C4-2B (cell line): ENCODE measurements around the gene METAP1D.

Experiments
- H3K27ac ChIP-seq: fragments of 450-650 bp; 2 replicates; pipeline ENCODE4 v1.5.1; 2017
- ZFX ChIP-seq: fragments of 450-650 bp; IDR thresholded peaks from 2 replicates; pipeline ENCODE4 v1.6.1; 2017
- TF ChIP-seq, protein P1 (sequence below): fragments of 450-650 bp; conservative IDR thresholded peaks from 2 replicates; pipeline ENCODE4 v1.5.1; 2017; ENCODE audit warnings: mild to moderate bottlenecking

The METAP1D gene

DNA sequence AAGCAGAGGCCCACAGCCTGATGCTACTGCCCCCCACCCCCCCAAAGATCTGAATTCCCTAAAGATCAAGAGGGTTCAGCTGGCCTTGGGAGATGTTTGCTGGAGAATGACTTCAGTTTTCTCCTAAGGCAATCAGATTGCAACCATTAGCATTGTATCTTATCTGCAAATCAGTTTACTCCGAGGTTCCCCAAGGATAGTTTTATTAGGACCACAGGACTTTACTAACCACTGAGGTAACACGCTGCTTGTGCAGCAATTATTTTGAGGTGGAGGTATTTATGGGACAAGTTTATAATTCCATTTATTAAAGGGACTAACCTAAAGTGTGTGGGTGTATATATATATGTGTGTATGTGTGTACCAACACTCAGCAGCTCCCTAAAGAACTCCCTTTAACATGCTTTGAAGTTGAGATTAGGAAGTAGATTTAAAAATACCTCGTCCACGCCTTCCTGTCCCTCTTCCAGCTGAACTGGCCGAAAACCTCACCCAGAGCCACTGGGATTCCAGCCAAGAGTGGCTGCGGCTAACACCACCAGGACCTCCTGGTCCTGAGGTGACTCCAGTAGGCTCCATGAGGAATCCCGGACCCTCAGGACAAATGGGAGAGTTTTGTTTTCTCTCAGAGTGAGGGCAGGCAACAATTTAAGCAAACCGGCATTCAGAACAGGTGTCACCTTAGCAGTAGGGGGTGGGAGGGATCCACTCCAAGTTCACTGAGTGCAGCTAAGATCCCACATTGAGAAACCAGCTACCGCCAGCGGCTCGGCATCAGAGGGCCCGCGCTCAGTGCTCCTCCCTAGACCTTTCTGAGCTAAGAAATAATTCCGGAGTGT is 82.6 kb downstream of the METAP1D start:
- TF ChIP-seq, protein P1, sequence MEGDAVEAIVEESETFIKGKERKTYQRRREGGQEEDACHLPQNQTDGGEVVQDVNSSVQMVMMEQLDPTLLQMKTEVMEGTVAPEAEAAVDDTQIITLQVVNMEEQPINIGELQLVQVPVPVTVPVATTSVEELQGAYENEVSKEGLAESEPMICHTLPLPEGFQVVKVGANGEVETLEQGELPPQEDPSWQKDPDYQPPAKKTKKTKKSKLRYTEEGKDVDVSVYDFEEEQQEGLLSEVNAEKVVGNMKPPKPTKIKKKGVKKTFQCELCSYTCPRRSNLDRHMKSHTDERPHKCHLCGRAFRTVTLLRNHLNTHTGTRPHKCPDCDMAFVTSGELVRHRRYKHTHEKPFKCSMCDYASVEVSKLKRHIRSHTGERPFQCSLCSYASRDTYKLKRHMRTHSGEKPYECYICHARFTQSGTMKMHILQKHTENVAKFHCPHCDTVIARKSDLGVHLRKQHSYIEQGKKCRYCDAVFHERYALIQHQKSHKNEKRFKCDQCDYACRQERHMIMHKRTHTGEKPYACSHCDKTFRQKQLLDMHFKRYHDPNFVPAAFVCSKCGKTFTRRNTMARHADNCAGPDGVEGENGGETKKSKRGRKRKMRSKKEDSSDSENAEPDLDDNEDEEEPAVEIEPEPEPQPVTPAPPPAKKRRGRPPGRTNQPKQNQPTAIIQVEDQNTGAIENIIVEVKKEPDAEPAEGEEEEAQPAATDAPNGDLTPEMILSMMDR, result no peak
- TF ChIP-seq ZFX, result no peak
- no peak overlapping the region for H3K27ac ChIP-seq

DNA sequence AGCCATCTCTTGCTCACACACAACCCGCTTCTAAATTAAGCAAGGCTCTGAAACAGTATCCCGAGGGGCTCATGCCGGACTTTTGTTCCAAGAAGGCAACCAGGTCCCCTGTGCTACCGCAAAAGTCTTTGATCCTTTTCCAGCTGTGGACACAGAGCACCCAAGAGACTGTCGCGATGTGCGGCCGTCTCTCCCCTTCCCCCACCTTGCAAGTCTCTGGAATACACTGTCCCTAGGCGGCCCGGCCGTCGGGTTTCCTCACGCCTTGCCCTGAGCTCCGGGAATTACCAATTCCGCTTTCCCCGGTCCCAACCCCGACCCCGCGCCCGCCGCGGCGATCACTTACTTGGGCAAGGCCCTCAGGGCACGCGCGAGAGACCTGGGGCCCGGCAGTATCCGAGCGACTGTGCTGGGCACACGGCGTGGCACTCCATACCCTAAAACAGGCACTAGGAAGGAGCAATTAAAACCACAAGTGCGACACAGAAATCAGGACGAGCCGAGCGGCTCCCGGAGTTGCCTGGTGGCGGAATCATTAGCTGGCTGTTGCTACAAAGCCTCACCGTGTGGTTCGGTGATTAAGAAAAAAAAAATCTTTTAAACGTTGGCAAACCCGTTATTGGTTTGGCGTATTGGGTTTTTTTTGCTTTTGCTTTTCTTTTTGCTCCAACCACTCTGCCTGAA is 83.3 kb downstream of the METAP1D start:
- no peak for TF ChIP-seq ZFX
- no peak overlapping the region; the same call in 1 of the 2 replicates for H3K27ac ChIP-seq

DNA sequence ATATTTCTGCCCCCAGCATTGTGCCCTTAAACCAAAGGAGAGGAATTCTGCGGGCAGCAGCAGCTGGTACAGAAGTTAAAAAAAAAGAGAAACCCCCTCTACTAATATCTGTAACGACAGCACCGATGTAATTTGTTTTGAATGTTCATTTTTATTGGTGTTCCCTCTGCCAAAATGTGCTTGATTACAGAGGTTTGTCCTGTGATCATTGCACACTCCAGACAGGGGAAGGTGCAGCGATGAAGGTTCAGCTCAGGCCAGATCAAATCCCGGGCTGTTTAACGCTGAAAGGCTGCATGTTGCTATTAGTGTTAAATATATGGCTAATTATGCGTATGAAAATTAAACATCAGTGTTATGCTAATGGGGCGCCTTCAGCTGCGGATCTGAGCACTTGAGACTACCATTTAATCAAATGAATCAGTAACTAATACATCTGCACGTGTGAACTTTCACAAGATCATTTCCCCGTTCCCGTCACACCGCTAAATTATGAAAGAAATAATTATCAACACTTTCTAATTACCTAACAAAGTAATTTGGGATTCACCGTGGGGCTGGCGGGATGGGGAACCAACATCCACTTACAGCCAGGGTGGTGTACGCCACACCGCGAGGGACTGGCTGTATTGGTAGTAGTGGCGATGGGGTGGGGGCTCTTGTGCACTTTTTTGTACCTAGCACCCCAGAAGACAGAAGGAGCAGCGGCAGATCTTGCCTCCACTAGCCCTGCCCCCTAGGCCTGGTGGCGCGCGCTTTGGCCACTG is 84.1 kb downstream of the METAP1D start:
- H3K27ac ChIP-seq, result peak overlapping the region; percentile 96

DNA sequence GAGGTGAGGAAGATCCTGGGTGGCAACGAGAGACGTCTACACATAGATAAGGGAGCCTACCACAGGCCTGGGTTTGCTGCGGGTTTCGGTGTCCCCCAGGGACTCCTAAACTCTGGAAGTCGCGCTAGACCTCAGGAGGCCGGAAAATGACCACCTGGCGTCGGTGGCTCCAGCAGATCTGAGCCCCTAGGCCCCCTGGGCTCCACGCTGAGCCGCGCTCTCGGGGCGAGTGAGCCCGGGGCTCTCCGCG is 84.6 kb downstream of the METAP1D start:
- H3K27ac ChIP-seq, result peak overlapping the region; percentile 96
- TF ChIP-seq, protein P1, result no peak
- no peak for TF ChIP-seq ZFX

More for the DNA sequence above, 84.1 kb downstream of the METAP1D start:
- no peak for TF ChIP-seq ZFX
- TF ChIP-seq, protein P1, result no peak

DNA sequence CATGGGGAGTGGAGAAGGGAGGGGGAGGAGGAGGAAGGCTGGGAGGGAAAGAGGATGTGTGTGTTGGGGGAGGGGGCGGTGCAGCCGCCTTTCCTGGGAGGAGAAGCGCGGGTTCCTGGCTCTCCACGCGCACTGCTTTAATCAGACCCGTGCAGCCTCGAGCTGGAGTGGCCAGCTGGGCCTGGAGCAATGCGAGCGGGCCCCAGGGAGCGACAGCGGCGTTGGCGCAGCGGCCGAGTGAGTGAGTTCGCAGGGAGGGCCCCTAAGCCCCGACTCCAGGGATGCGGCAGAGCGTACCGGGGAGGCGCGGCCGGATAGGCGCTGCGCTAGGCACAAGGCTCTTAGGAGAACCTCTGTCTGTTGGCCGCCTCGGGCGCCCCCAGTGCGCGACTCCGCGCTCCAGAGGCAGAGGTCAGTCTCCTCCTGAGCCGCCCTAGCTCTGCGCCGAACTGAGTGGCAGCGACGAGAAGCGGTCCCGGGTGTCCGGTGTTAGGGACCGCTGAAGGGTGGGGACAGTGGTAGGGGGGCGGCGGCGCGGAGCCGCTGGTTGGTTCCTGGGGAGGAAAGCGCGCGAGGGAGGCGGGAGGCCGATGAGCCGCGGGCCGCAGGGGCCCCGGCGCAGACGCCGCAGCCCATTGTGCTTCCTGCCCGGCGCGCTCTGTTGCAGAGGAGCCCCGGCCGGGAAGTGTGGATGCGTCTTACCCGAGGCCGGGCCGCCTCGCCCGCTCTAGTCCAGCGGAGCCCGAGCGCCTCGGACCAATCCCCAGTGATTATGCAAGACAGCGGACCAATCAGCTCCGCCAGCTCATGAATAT is 85.1 kb downstream of the METAP1D start:
- TF ChIP-seq, protein P1, result no peak
- TF ChIP-seq ZFX, result peak; percentile 68
- H3K27ac ChIP-seq, result peak overlapping the region; percentile 96

DNA sequence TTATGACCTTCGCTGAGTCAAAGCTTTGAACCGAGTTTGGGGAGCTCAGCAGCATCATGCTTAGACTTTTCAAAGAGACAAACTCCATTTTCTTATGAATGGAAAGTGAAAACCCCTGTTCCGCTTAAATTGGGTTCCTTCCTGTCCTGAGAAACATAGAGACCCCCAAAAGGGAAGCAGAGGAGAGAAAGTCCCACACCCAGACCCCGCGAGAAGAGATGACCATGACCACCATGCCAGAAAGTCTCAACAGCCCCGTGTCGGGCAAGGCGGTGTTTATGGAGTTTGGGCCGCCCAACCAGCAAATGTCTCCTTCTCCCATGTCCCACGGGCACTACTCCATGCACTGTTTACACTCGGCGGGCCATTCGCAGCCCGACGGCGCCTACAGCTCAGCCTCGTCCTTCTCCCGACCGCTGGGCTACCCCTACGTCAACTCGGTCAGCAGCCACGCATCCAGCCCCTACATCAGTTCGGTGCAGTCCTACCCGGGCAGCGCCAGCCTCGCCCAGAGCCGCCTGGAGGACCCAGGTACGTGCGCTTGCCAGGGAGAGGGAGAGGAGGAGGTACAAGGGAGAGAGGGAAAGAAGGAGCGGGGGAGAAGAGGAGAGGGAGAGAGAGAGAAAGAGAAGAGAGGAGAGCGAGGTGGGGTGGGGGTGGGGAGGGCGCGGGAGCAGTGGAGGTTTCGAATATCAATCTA is 85.9 kb downstream of the METAP1D start, which contains the start of gene DLX1:
TSS of gene DLX1 (plus strand) at position 48 of the 700 bp plus-strand sequence. CDS start at position 219, 171 bp downstream.
- peak within 1 kb of the TSS; percentile 96 for H3K27ac ChIP-seq
- TF ChIP-seq ZFX, result no peak
- TF ChIP-seq, protein P1, result no peak
